Measurements from ENCODE around the gene LCN9. TPM values are rescaled to one million over a fixed set of nuclear protein-coding genes. Genes with fewer than 3 reads are reported as not detected.

LCN9 gene
- total and polyA plus RNA-seq, 4 donors = not detected

- Histone ChIP-seq H3K27ac (ENCODE audit: low read depth in 1 of 2, low read length in 2 of 2) (no peak overlapping the region), H3K4me3 (ENCODE audit: low read depth in 1 of 3, low read length in 3 of 3) (no peak overlapping the region), H3K27me3 (ENCODE audit: control insufficient read depth in 4 of 4, insufficient read depth in 4 of 4, low read length in 3 of 4) (peaks cover 0 to 5% (median 1%) of the 10 kb centered on the region in 4 donors), H3K9ac (ENCODE audit: low read depth in 1 of 2, low read length in 2 of 2) (no peak overlapping the region), H3K4me1 (ENCODE audit: control insufficient read depth in 4 of 4, insufficient read depth in 4 of 4, low read length in 3 of 4) (no peaks in the 10 kb centered on the region), H3K36me3 (ENCODE audit: control insufficient read depth in 4 of 4, insufficient read depth in 3 of 4, low read depth in 1 of 4, low read length in 3 of 4) (no peaks in the 10 kb centered on the region), H3K9me3 (ENCODE audit: control insufficient read depth in 4 of 4, low read length in 3 of 4) (no peaks in the 10 kb centered on the region)
- no peak for DNase-seq (ENCODE audit: low spot score)
- TF ChIP-seq FOXA1 (IDR thresholded peaks at IDR 0.05) = no peak
- TF ChIP-seq, protein P1, sequence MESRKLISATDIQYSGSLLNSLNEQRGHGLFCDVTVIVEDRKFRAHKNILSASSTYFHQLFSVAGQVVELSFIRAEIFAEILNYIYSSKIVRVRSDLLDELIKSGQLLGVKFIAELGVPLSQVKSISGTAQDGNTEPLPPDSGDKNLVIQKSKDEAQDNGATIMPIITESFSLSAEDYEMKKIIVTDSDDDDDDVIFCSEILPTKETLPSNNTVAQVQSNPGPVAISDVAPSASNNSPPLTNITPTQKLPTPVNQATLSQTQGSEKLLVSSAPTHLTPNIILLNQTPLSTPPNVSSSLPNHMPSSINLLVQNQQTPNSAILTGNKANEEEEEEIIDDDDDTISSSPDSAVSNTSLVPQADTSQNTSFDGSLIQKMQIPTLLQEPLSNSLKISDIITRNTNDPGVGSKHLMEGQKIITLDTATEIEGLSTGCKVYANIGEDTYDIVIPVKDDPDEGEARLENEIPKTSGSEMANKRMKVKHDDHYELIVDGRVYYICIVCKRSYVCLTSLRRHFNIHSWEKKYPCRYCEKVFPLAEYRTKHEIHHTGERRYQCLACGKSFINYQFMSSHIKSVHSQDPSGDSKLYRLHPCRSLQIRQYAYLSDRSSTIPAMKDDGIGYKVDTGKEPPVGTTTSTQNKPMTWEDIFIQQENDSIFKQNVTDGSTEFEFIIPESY (IDR thresholded peaks at IDR 0.05) = no peak
- TF ChIP-seq JUND (IDR thresholded peaks at IDR 0.05) = no peak
- TF ChIP-seq NR2F2 (IDR thresholded peaks at IDR 0.05) = no peak
- TF ChIP-seq EGR1 (IDR thresholded peaks at IDR 0.05; ENCODE audit: low read depth in 2 of 2) = no peak
- TF ChIP-seq YY1 (IDR thresholded peaks at IDR 0.05) = no peak
- 59% methylated on average over 18 of the region's 18 CpGs for WGBS
These were observed 31.3 kb downstream of the LCN9 start for GRCh38 chr9:135694414-135694813.

DNA sequence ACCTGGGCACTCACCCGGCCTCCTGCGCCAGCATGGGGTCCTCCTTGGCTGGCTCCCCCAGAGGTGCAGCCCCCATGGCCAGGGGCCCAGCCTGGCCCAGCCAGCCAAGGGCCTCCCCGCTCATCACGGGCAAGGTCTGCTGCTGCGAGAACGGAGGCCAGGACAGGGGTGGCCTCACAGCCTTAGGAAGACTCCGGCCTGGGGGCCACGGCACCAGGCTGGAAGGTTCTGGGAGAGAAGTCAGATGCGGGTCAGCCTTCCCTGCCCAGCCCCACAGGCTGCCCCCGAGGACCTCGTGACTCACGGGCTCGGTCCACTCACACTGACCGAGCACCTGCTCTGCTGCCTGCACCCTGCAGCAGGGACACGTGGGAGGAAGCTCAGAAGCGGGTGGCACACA lies 31.9 kb downstream of the LCN9 start:
- Histone ChIP-seq H3K9ac (ENCODE audit: low read depth in 1 of 2, low read length in 2 of 2) (no peak overlapping the region), H3K9me3 (ENCODE audit: control insufficient read depth in 4 of 4, low read length in 3 of 4) (no peaks in the 10 kb centered on the region), H3K27me3 (ENCODE audit: control insufficient read depth in 4 of 4, insufficient read depth in 4 of 4, low read length in 3 of 4) (peaks cover 0 to 5% (median 1%) of the 10 kb centered on the region in 4 donors), H3K4me1 (ENCODE audit: control insufficient read depth in 4 of 4, insufficient read depth in 4 of 4, low read length in 3 of 4) (no peaks in the 10 kb centered on the region), H3K4me3 (ENCODE audit: low read depth in 1 of 3, low read length in 3 of 3) (no peak overlapping the region), H3K27ac (ENCODE audit: low read depth in 1 of 2, low read length in 2 of 2) (no peak overlapping the region), H3K36me3 (ENCODE audit: control insufficient read depth in 4 of 4, insufficient read depth in 3 of 4, low read depth in 1 of 4, low read length in 3 of 4) (no peaks in the 10 kb centered on the region)
- DNase-seq (ENCODE audit: low spot score) = no peak
- TF ChIP-seq GABPA (IDR thresholded peaks at IDR 0.05 in 1 of 2, conservative IDR thresholded peaks at IDR 0.05 in 1 of 2) (no peak), SP1 (IDR thresholded peaks at IDR 0.05) (no peak), FOXA2 (IDR thresholded peaks at IDR 0.05) (no peak), RXRA (IDR thresholded peaks at IDR 0.05) (no peak), ATF3 (IDR thresholded peaks at IDR 0.05) (no peak), EGR1 (IDR thresholded peaks at IDR 0.05; ENCODE audit: low read depth in 2 of 2) (no peak), RAD21 (IDR thresholded peaks at IDR 0.05) (no peak), JUND (IDR thresholded peaks at IDR 0.05) (no peak), YY1 (IDR thresholded peaks at IDR 0.05) (no peak), HNF4A (conservative IDR thresholded peaks at IDR 0.05) (no peak), FOXA1 (IDR thresholded peaks at IDR 0.05) (no peak), NR2F2 (IDR thresholded peaks at IDR 0.05) (no peak)
- TF ChIP-seq, protein P2, sequence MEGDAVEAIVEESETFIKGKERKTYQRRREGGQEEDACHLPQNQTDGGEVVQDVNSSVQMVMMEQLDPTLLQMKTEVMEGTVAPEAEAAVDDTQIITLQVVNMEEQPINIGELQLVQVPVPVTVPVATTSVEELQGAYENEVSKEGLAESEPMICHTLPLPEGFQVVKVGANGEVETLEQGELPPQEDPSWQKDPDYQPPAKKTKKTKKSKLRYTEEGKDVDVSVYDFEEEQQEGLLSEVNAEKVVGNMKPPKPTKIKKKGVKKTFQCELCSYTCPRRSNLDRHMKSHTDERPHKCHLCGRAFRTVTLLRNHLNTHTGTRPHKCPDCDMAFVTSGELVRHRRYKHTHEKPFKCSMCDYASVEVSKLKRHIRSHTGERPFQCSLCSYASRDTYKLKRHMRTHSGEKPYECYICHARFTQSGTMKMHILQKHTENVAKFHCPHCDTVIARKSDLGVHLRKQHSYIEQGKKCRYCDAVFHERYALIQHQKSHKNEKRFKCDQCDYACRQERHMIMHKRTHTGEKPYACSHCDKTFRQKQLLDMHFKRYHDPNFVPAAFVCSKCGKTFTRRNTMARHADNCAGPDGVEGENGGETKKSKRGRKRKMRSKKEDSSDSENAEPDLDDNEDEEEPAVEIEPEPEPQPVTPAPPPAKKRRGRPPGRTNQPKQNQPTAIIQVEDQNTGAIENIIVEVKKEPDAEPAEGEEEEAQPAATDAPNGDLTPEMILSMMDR (IDR thresholded peaks at IDR 0.05; ENCODE audit: low read depth, low read length, missing input control) = no peak
- TF ChIP-seq, protein P3, sequence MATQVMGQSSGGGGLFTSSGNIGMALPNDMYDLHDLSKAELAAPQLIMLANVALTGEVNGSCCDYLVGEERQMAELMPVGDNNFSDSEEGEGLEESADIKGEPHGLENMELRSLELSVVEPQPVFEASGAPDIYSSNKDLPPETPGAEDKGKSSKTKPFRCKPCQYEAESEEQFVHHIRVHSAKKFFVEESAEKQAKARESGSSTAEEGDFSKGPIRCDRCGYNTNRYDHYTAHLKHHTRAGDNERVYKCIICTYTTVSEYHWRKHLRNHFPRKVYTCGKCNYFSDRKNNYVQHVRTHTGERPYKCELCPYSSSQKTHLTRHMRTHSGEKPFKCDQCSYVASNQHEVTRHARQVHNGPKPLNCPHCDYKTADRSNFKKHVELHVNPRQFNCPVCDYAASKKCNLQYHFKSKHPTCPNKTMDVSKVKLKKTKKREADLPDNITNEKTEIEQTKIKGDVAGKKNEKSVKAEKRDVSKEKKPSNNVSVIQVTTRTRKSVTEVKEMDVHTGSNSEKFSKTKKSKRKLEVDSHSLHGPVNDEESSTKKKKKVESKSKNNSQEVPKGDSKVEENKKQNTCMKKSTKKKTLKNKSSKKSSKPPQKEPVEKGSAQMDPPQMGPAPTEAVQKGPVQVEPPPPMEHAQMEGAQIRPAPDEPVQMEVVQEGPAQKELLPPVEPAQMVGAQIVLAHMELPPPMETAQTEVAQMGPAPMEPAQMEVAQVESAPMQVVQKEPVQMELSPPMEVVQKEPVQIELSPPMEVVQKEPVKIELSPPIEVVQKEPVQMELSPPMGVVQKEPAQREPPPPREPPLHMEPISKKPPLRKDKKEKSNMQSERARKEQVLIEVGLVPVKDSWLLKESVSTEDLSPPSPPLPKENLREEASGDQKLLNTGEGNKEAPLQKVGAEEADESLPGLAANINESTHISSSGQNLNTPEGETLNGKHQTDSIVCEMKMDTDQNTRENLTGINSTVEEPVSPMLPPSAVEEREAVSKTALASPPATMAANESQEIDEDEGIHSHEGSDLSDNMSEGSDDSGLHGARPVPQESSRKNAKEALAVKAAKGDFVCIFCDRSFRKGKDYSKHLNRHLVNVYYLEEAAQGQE (IDR thresholded peaks at IDR 0.05) = no peak
- TF ChIP-seq, protein P4, sequence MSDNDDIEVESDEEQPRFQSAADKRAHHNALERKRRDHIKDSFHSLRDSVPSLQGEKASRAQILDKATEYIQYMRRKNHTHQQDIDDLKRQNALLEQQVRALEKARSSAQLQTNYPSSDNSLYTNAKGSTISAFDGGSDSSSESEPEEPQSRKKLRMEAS (IDR thresholded peaks at IDR 0.05) = no peak
- TF ChIP-seq, protein P1 (IDR thresholded peaks at IDR 0.05) = no peak
- WGBS = 80% methylated on average over 16 of the region's 16 CpGs

Data from liver (tissue), 9 donors.